Cardiac septum (tissue), 1 donor: ENCODE results near the gene MAML2. TPM values are rescaled to one million over a fixed set of nuclear protein-coding genes. Genes with fewer than 3 reads are reported as not detected.

Source experiments
- DNase-seq: peaks from one replicate; pipeline ENCODE4 v3.0.0-alpha.2; 2020; ENCODE audit warnings: low spot score
- intact Hi-C: fragments of 100-400 bp; cut with DNase I; formaldehyde crosslinking; loops from one replicate; pipeline ENCODE4 v1.14.0; 2022
- total RNA-seq: library from RNA; stranded (reverse); fragmentation: NEBNext Ultra II Directional; extraction: Animal tissue kit (Norgen Biotek cat#: 25700); gene quantifications from one replicate; pipeline ENCODE4 v1.2.1, GENCODE V29; 2021
- donor health status: DM: no; HTN: no; CAD: no.

MAML2 gene
- total RNA-seq, 1 donor from 2014 or later = 4.8 TPM

- DNase-seq = no peak
- intact Hi-C loops = no loop called here
These were observed 162.7 kb downstream of the MAML2 start for GRCh38 chr11:96180341-96180740.

GRCh38 chr11:96179905-96180304 is 163.1 kb downstream of the MAML2 start:
- intact Hi-C loops = no loop called here
- no peak for DNase-seq

GRCh38 chr11:96178887-96179279 is 164.1 kb downstream of the MAML2 start:
- no peak for DNase-seq
- intact Hi-C loops = no loop called here

DNA sequence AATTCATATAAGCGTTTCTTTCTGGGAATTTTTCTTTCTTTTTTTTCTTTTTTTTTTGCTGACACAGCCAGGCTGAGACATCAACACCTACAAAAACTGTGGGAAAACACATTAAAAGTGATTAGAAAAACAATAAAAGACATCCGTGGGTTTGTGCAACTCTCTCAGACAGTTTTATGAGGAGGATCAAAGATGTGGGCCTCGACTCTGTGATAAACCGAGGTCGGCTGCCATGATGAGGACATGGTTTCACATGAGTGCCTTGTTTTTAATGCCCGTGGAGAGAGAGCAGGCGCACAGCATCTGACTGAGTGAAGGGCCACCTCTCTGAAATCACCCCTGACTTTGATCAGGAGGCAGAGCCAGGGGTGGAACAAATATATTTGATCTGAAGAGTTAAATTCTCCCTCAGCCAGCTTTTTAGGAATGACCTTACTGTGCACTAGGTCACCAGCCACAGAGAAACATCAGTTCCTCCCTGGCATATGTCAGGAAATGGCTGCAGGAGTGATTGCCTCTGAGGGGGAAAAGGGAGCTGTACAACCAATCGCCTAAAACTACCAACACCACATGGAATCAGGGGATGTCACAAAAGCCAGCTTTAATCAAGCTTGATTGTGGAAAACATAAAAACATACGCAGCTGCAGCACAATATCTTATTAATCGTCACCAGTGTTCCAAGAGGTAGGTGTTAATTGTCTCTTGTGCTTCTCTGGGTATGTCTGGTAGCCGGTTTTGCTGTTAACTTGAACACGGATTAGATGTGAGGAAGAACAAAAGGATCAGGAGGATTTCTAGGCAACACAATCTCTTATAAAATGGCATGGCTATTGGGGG is 164.7 kb downstream of the MAML2 start:
- no peak for DNase-seq
- intact Hi-C loops = no loop called here

DNA sequence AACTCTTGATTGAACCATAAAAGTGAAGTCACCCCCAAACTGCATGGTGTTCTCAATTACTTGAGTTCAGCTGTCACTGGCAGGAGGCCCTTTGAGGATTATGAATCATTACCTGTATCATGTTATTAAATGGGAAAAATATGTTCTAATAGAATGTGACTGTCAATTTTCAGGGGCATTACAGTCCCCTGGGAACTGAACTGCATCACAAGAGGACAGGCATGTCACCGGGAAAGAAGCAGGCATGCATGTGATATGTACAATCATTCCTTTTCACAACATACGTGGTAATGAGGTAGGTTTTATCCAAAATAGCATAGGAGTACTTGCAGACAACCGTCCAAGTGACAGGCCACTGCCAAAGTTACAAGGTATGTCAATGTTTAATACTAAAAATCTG is 165.8 kb downstream of the MAML2 start:
- intact Hi-C loops = no loop called here
- DNase-seq = no peak

DNA sequence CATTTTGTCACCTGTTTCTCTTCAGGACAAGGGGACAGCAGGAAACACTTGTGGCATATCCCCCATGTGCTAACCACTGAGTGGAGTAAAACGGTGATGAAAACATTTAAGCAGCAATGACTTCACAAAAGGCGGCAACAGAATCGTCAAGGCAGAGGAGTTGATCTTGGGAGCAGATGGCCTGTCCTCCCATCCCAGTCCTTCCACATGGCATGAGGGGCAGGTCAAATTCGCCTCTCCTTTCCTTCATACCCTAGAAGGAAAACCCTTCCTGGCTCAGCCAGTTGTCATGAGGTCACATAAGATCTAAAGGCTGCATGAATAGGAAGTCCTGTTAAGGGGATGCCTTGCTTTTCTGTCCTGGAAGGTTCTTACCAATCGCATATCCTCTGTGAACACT is 169.1 kb downstream of the MAML2 start:
- intact Hi-C loops = no loop called here
- no peak for DNase-seq

- DNase-seq = no peak
- intact Hi-C loops = no loop called here
These were observed 169.6 kb downstream of the MAML2 start for GRCh38 chr11:96173422-96173821.

- intact Hi-C loops = no loop called here
- no peak for DNase-seq
These were observed 170.4 kb downstream of the MAML2 start for GRCh38 chr11:96172604-96173003.

GRCh38 chr11:96169250-96169649 is 173.7 kb downstream of the MAML2 start:
- DNase-seq = no peak
- intact Hi-C loops = loop anchor here (5.0 kb wide), 1 partner anchor 72 kb away; no protein-coding TSS in a partner anchor

GRCh38 chr11:96168623-96169022 is 174.4 kb downstream of the MAML2 start:
- intact Hi-C loops = loop anchor here (5.0 kb wide), 1 partner anchor 71 kb away; no protein-coding TSS in a partner anchor

DNA sequence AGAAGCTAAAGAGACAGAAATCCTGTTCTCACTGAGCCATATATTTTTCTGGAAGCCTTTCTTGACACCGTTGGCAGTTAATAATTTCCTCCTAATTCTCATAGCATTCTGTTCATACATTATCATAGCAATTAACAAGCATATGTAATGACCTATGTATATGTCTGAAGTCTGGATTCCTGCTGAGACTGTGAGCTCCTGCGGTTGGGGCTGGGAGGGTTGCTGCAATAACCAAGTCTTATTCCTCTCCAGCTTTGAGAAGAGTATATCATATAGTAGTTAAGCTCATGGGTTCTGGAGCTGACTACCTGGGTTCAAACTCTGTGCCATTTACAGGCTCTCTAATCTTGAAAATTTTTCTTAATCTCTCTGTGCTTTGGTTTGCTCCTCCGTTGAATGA is 175.2 kb downstream of the MAML2 start:
- DNase-seq = no peak
- intact Hi-C loops = loop anchor here (5.0 kb wide), 1 partner anchor 70 kb away; no protein-coding TSS in a partner anchor

More at GRCh38 chr11:96168623-96169022, 174.4 kb downstream of the MAML2 start:
- DNase-seq = no peak

- intact Hi-C loops = loop anchor here (5.0 kb wide), 1 partner anchor 70 kb away; no protein-coding TSS in a partner anchor
- no peak for DNase-seq
These were observed 175.7 kb downstream of the MAML2 start for GRCh38 chr11:96167203-96167758.

DNA sequence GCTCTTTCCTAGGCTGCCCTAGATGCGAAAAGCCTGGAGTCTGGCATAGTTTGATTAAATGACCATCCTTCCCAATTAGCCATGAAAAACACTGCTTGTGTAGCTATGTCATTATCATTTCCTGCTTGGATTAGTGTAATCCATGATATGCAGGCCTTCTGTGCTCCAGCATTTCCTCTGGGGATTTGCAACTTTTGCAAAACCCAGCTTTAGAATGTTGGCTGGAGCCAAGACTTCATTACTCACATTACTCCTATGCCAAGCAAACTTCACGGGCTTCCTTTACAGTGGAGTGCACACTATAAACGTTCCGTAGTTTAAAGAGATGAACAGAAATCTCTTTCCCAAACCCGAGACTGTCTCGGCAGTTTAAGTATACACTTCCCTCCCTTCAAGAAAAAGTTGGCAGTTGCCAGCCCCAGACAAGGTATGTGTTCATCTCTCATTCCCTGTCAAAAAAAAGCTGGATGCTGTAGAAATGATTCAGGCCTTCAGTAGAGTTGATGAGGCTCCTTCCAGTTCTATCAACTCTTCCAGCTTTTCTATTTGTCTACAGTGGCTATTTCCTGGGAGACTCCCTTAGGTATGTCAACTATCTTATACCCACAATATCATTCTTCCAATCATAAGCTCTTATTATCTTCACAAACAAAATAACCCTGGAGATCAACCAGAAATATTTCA is 180.0 kb downstream of the MAML2 start:
- no peak for DNase-seq
- intact Hi-C loops = no loop called here

GRCh38 chr11:96161307-96162089 is 181.5 kb downstream of the MAML2 start:
- intact Hi-C loops = no loop called here
- DNase-seq = no peak

- no peak for DNase-seq
- intact Hi-C loops = no loop called here
These were observed 182.2 kb downstream of the MAML2 start for GRCh38 chr11:96160732-96161306.

DNA sequence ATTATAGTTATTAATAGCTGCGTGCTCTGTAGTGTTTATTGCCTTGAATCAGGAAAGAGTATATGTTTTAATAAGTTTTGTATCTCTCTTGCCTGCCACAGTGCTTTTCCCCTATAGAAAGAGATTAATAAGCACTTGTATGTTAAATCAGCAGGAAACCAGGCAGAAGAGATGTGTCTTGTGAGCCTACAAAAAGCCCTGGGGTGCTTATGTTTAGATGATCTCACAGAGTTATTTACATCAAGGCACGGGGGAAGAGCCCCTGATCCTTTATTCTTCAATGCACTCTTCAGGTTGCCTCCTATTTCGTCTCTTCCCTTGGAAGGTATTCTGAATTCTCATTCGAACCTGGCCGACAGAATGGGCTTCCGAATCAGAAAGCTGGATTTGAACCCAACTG is 183.0 kb downstream of the MAML2 start:
- intact Hi-C loops = no loop called here
- no peak for DNase-seq

DNA sequence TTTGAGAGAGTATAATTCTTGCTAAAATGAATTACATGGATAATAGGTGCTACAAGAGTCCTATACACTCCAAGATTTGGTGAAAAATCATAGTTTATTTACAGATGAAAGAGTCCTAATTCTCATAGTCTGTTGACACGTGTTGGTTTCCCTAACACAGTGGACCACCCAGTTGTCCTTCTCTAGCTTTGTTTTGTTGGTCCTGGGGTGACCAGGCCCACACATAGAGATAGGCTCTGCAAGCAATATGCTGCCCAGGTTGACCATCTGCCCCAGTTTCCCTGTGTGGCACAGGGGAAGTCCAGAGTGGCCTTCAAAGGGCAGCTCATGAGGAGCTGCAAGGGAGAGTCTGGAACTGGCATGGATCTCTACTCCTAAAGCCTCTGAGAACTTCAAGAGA is 184.9 kb downstream of the MAML2 start:
- DNase-seq = no peak
- intact Hi-C loops = no loop called here

DNA sequence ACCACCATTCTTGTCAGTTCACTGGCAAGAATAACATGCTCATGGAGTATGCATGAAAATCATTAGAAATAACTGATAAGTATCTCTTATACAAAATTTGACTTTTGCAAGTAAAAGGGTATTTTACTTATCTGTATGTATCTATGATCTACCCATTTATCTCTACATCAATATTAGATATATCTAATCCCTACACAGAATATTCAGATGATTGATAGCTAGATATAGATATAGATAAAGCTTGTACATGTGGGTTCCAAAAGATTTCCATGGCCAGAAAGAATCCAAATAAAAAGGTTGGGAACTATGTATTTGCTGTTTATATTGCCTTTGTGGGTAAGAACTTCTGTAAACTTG is 185.5 kb downstream of the MAML2 start:
- DNase-seq = no peak
- intact Hi-C loops = no loop called here

DNA sequence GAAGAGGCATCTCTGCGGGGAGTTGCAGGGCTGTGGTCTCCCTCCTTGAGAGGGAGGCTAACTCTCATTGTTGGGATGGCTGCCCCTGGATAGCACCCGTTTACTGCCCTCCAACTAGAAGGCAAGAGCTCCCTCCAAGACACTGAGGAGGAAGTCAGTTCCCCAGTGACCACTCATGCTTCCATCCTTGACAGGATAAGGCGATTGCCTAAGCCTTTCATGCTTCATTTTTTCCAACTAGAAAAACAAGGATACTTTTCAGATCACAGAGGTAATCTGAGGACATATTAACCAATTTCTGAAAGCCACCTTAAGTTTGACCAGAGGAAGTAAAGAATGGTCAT is 186.6 kb downstream of the MAML2 start:
- DNase-seq = no peak
- intact Hi-C loops = loop anchor here (1.0 kb wide), 1 partner anchor 187 kb away; the partner anchor contains the start of gene MAML2
